ENCODE data around the gene CA10.

DNA sequence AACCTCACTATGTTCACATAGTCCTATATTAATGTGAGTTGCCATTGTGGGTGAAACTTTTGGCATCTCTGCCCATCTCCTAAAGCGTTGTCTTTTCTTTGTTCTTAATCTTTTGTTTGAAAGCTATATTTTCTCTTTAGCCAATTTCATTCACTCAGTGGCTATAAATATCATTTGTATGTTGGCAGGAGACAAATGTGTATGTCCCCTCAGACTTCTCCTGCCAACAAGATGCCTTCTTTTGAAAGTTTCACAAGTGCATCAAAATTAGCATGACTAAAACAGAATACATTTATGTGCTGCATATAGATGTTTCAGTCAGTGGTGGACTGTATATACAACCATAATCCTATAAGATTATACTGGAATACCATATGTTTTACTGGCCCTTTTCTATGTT lies 109.0 kb downstream of the CA10 start:
- TF ChIP-seq, protein P1, sequence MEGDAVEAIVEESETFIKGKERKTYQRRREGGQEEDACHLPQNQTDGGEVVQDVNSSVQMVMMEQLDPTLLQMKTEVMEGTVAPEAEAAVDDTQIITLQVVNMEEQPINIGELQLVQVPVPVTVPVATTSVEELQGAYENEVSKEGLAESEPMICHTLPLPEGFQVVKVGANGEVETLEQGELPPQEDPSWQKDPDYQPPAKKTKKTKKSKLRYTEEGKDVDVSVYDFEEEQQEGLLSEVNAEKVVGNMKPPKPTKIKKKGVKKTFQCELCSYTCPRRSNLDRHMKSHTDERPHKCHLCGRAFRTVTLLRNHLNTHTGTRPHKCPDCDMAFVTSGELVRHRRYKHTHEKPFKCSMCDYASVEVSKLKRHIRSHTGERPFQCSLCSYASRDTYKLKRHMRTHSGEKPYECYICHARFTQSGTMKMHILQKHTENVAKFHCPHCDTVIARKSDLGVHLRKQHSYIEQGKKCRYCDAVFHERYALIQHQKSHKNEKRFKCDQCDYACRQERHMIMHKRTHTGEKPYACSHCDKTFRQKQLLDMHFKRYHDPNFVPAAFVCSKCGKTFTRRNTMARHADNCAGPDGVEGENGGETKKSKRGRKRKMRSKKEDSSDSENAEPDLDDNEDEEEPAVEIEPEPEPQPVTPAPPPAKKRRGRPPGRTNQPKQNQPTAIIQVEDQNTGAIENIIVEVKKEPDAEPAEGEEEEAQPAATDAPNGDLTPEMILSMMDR (conservative IDR thresholded peaks at IDR 0.05; ENCODE audit: low read length): no peak
- TF ChIP-seq EZH2phosphoT487 (IDR thresholded peaks at IDR 0.05; ENCODE audit: borderline replicate concordance): no peak
